ENCODE results near the gene SPATS2.

- no peak for TF ChIP-seq CTCF (IDR thresholded peaks at IDR 0.05)
- TF ChIP-seq POLR2A (IDR thresholded peaks at IDR 0.05) = no peak
Observed at GRCh38 chr12:49529414-49529813, 162.2 kb downstream of the SPATS2 start.
